ENCODE results near the gene CPEB4.

CPEB4 gene

GRCh38 chr5:173968154-173968797 is 80.1 kb downstream of the CPEB4 start:
- H3K4me1 Mint-ChIP-seq: peaks cover 3% of the 10 kb centered on the region
- no peak overlapping the region for H3K27ac Mint-ChIP-seq
- ATAC-seq (ENCODE audit: low read depth) (no peak), DNase-seq (ENCODE audit: low spot score in 2 of 2) (no peak)
- no peak overlapping the region for H3K4me3 Mint-ChIP-seq
- no peaks in the 10 kb centered on the region for H3K9me3 Mint-ChIP-seq
- no peaks in the 10 kb centered on the region for H3K36me3 Mint-ChIP-seq
- H3K27me3 Mint-ChIP-seq: peaks cover 7% of the 10 kb centered on the region

DNA sequence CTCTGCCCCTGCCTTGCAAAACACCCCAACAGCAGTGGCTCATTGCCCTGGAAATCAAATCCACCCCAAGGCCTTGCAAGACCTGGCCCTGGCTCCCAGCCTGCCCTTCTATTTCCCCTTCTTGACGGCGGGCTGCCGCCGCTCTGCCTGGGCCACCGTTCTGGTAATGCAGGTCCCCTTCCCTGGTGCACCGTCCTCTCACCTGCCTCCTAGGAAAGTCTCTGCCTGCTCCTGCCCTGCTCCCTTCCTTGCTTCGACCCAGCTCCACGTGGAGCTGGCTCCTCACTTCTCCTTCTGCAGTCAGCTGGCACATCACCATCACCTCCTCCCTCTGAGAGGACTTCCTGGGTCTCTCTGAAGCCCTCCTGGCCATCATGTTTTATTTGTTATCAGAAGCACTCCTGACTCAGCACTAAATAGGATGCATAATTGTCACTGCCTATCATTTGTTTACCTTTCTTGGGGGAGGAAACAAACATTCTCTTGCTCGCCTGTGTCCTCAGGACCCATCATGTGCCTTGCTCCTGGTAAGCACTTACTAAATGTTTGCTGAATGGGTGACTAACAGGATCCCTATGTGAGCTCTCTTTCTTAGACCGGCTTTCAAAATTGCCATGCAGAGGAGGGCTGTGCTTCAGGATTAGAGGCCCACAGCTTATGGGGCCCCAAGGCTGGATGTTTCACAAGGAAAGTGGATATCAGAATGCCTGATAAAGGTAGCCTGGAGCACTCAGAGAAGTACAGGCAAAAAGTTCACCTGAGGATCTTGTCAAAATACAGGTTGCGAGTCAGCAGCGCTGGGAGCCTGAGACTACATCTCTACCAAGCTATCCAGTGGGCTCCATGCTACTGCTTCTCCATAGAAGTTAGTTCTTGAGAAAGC is 81.3 kb downstream of the CPEB4 start:
- Mint-ChIP-seq H3K36me3 (no peaks in the 10 kb centered on the region), H3K4me1 (peaks cover 9% of the 10 kb centered on the region), H3K27me3 (peaks cover 7% of the 10 kb centered on the region), H3K27ac (no peak overlapping the region), H3K4me3 (no peak overlapping the region), H3K9me3 (no peaks in the 10 kb centered on the region)
- ATAC-seq (ENCODE audit: low read depth): no peak
- DNase-seq (ENCODE audit: low spot score in 2 of 2): no peak

- Mint-ChIP-seq H3K36me3 (no peaks in the 10 kb centered on the region), H3K27me3 (peaks cover 7% of the 10 kb centered on the region), H3K4me1 (peaks cover 9% of the 10 kb centered on the region), H3K9me3 (no peaks in the 10 kb centered on the region), H3K27ac (no peak overlapping the region), H3K4me3 (no peak overlapping the region)
- ATAC-seq (ENCODE audit: low read depth): no peak
- DNase-seq (ENCODE audit: low spot score in 2 of 2): no peak
Observed at GRCh38 chr5:173970878-173971650, 82.9 kb downstream of the CPEB4 start.

GRCh38 chr5:173971681-173972345 is 83.7 kb downstream of the CPEB4 start:
- H3K9me3 Mint-ChIP-seq: no peaks in the 10 kb centered on the region
- H3K4me1 Mint-ChIP-seq: peaks cover 9% of the 10 kb centered on the region
- no peak overlapping the region for H3K27ac Mint-ChIP-seq
- H3K36me3 Mint-ChIP-seq: no peaks in the 10 kb centered on the region
- no peak overlapping the region for H3K4me3 Mint-ChIP-seq
- ATAC-seq (ENCODE audit: low read depth): no peak
- no peak for DNase-seq (ENCODE audit: low spot score in 2 of 2)
- peaks cover 7% of the 10 kb centered on the region for H3K27me3 Mint-ChIP-seq

- H3K4me3 Mint-ChIP-seq: peak overlapping the region; percentile 82
- peaks cover 6% of the 10 kb centered on the region for H3K27me3 Mint-ChIP-seq
- H3K9me3 Mint-ChIP-seq: no peaks in the 10 kb centered on the region
- DNase-seq (ENCODE audit: low spot score in 2 of 2) (no peak), ATAC-seq (ENCODE audit: low read depth) (no peak)
- no peak overlapping the region for H3K27ac Mint-ChIP-seq
- H3K36me3 Mint-ChIP-seq: no peaks in the 10 kb centered on the region
- H3K4me1 Mint-ChIP-seq: peaks cover 9% of the 10 kb centered on the region
Observed at GRCh38 chr5:173972607-173972924, 84.4 kb downstream of the CPEB4 start.

- DNase-seq (ENCODE audit: low spot score in 2 of 2) (peak; percentile 75 to 76), ATAC-seq (ENCODE audit: low read depth) (peak; percentile 87)
- Mint-ChIP-seq H3K4me3 (peak overlapping the region; percentile 82), H3K27me3 (peaks cover 6% of the 10 kb centered on the region), H3K36me3 (no peaks in the 10 kb centered on the region), H3K9me3 (no peaks in the 10 kb centered on the region), H3K27ac (no peak overlapping the region), H3K4me1 (peaks cover 9% of the 10 kb centered on the region)
Observed at GRCh38 chr5:173972925-173973615, 84.9 kb downstream of the CPEB4 start.

- H3K4me3 Mint-ChIP-seq: peak overlapping the region; percentile 82
- no peaks in the 10 kb centered on the region for H3K9me3 Mint-ChIP-seq
- no peak overlapping the region for H3K27ac Mint-ChIP-seq
- ATAC-seq (ENCODE audit: low read depth) (peak; percentile 31), DNase-seq (ENCODE audit: low spot score in 2 of 2) (no peak)
- no peaks in the 10 kb centered on the region for H3K36me3 Mint-ChIP-seq
- peaks cover 9% of the 10 kb centered on the region for H3K4me1 Mint-ChIP-seq
- peaks cover 8% of the 10 kb centered on the region for H3K27me3 Mint-ChIP-seq
Observed at GRCh38 chr5:173973616-173973969, 85.4 kb downstream of the CPEB4 start.

GRCh38 chr5:173974688-173975239 is 86.6 kb downstream of the CPEB4 start:
- no peaks in the 10 kb centered on the region for H3K9me3 Mint-ChIP-seq
- ATAC-seq (ENCODE audit: low read depth) (no peak), DNase-seq (ENCODE audit: low spot score in 2 of 2) (no peak)
- H3K27ac Mint-ChIP-seq: no peak overlapping the region
- no peak overlapping the region for H3K4me3 Mint-ChIP-seq
- H3K36me3 Mint-ChIP-seq: no peaks in the 10 kb centered on the region
- H3K4me1 Mint-ChIP-seq: peaks cover 9% of the 10 kb centered on the region
- peaks cover 7% of the 10 kb centered on the region for H3K27me3 Mint-ChIP-seq

DNA sequence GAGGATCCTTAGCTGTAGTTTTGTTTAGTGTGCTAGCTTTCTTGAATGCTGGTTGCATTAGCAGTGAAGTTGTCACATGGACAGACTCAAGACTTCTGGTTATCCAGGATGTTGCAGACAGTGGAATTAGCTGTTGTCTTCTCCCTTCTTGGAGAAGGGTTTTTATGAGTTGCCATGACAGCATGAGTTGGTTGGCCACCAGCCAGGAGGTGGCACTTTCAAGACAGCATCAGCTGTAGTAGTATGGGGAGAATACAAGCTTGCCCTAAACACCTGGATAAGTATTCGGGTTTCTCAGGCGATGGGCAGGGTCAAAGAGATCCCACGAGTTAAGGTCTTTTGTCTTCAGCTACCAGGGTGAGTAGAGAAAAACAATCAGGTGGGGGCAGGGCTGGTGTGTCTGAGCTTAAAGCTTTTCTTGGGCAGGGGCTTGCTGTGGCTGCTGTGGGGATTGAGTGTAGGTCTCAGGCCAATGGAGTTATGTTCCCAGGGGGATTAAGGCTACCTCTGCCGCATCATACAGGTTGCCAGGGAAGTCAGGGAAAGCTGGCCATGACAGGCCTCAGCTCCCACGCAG is 93.1 kb downstream of the CPEB4 start:
- peaks cover 3% of the 10 kb centered on the region for H3K36me3 Mint-ChIP-seq
- H3K27me3 Mint-ChIP-seq: peaks cover 29% of the 10 kb centered on the region
- H3K27ac Mint-ChIP-seq: no peak overlapping the region
- DNase-seq (ENCODE audit: low spot score in 2 of 2) (no peak), ATAC-seq (ENCODE audit: low read depth) (no peak)
- H3K4me1 Mint-ChIP-seq: no peaks in the 10 kb centered on the region
- no peak overlapping the region for H3K4me3 Mint-ChIP-seq
- peaks cover 5% of the 10 kb centered on the region for H3K9me3 Mint-ChIP-seq

- no peak for DNase-seq (ENCODE audit: low spot score in 2 of 2)
Observed at GRCh38 chr5:173984218-173984617, 96.1 kb downstream of the CPEB4 start.

DNA sequence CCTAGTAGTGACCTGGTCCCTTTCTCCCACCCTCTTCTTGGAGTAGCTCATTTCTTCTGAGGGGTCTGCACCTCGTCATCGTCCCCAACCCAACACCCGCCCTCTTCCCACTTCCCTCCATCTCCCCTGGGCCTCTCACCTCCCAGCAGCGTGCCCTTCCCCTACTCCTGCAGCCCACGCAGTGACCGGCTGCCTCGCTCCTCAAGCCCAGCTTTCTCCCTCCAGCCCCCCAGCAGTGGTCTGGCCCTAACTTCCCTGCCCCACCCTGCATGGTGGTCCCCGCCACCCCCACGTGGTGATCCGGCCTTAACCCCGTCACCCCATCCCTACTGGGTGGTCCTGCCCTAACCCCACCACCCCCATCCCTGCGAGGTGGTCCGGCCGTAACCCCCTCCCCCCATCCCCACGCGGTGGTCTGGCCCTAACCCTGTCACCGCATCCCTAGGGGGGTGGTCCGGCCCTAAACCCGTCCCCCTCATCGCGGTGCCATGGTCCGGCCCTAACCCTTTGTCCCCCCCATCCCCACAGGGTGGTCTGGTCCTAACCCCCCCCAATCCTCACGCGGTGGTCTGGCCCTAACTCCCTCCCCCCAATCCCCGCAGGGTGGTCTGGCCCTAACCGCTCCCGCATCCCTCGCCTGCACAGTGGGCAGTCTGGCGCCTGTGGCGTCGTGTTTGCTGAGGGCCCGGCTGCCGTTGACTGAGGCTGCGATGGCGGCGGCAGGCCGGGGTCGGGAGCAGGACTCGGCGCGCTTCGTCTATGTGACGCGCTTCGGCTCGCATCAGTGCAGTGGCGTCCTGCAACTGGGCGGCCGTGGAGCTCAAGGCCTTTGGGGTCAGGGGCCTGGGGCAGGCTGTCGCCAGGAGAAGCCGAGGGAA is 100.6 kb downstream of the CPEB4 start, which contains the start of gene C5orf47:
C5orf47 (plus strand) TSS at position 617 of the 878 bp plus-strand sequence; CDS start at position 711, 94 bp downstream.
- Mint-ChIP-seq H3K27me3 (peaks cover 11% of the 10 kb centered on the region), H3K27ac (no peak within 1 kb of the TSS)
- no peak for ATAC-seq (ENCODE audit: low read depth)

More at GRCh38 chr5:173984218-173984617, 96.1 kb downstream of the CPEB4 start:
- H3K27ac Mint-ChIP-seq: no peak overlapping the region
- no peak overlapping the region for H3K4me3 Mint-ChIP-seq
- H3K36me3 Mint-ChIP-seq: peaks cover 3% of the 10 kb centered on the region
- peaks cover 5% of the 10 kb centered on the region for H3K9me3 Mint-ChIP-seq
- no peak for ATAC-seq (ENCODE audit: low read depth)
- H3K27me3 Mint-ChIP-seq: peaks cover 27% of the 10 kb centered on the region
- no peaks in the 10 kb centered on the region for H3K4me1 Mint-ChIP-seq

DNA sequence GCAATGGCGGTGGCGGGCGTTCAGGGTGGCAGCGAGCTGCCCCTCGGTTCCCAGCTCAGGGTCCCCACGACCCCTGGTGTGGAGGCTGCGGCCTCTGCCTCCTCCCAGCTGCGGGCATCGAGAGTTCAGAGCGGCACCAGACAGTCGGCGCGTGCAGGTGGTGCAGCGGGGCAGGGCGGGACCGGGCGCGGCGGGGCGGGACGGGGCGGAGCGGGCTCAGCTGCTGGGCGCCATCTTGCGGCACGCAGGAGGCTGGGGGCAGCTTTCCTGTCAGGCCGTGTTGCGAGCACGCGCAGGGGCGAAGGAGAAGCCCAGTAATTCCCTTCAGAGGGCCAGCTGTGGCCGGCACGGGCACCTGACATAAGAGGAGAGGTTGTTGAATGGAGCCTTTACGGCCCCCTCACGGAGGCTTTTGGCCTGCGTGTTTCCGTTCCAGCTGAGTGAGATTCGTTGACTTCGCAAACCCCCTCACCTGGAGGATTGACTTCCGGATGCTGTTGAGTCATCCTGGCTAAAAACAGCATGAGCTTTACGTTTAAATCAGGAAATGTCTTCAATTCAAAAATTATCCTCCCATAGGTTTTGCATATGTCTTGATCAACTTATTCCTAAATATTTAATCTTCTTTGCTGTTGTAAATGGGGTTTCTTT is 101.4 kb downstream of the CPEB4 start:
- DNase-seq (ENCODE audit: low spot score in 2 of 2) (no peak), ATAC-seq (ENCODE audit: low read depth) (no peak)
- Mint-ChIP-seq H3K9me3 (no peaks in the 10 kb centered on the region), H3K27ac (no peak overlapping the region), H3K4me3 (no peak overlapping the region), H3K4me1 (no peaks in the 10 kb centered on the region), H3K27me3 (peaks cover 11% of the 10 kb centered on the region), H3K36me3 (no peaks in the 10 kb centered on the region)

More for the DNA sequence above, 100.6 kb downstream of the CPEB4 start, which contains the start of gene C5orf47:
- DNase-seq (ENCODE audit: low spot score in 2 of 2): no peak
- Mint-ChIP-seq H3K4me1 (no peaks in the 10 kb centered on the region), H3K9me3 (no peaks in the 10 kb centered on the region), H3K36me3 (no peaks in the 10 kb centered on the region), H3K4me3 (no peak within 1 kb of the TSS)
